ENCODE data around the gene GRIK2. TPM values are rescaled to one million over a fixed set of nuclear protein-coding genes. Genes with fewer than 3 reads are reported as not detected.

GRIK2 gene
- total and polyA plus RNA-seq, 8 donors: 0.61 to 3.5 (median 2.4) TPM

DNA sequence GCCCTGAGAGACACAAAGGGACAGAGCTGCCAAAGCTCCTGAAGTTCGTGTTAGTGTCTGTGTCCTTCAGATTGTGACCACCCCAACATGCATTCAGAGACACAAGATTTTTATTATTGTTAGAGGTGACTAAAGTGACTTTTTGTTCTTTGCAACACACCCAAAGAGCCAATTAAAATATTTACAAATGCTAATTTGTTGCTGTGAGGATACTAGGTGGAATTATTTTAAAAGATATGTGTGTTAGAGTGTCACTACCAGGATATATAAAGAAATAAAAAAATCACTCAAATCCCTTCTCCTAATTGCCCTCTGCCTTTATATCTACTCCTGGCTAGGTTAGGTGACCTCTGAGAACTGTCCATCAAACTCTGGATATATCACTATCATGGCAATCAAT lies 160.7 kb downstream of the GRIK2 start:
- Histone ChIP-seq H3K27ac (no peak overlapping the region), H3K36me3 (no peaks in the 10 kb centered on the region), H3K4me3 (no peak overlapping the region), H3K9me3 (no peaks in the 10 kb centered on the region), H3K27me3 (no peaks in the 10 kb centered on the region), H3K4me1 (no peaks in the 10 kb centered on the region)
- TF ChIP-seq, protein P1, sequence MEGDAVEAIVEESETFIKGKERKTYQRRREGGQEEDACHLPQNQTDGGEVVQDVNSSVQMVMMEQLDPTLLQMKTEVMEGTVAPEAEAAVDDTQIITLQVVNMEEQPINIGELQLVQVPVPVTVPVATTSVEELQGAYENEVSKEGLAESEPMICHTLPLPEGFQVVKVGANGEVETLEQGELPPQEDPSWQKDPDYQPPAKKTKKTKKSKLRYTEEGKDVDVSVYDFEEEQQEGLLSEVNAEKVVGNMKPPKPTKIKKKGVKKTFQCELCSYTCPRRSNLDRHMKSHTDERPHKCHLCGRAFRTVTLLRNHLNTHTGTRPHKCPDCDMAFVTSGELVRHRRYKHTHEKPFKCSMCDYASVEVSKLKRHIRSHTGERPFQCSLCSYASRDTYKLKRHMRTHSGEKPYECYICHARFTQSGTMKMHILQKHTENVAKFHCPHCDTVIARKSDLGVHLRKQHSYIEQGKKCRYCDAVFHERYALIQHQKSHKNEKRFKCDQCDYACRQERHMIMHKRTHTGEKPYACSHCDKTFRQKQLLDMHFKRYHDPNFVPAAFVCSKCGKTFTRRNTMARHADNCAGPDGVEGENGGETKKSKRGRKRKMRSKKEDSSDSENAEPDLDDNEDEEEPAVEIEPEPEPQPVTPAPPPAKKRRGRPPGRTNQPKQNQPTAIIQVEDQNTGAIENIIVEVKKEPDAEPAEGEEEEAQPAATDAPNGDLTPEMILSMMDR (IDR thresholded peaks at IDR 0.05): no peak
- DNase-seq: no peak
- 42 to 46% methylated on average over 1 of the region's 1 CpG for WGBS, 2 donors
- intact Hi-C loops (cut with DNase I): no loop called here
- no peak for FAIRE-seq
- no peak for ATAC-seq

DNA sequence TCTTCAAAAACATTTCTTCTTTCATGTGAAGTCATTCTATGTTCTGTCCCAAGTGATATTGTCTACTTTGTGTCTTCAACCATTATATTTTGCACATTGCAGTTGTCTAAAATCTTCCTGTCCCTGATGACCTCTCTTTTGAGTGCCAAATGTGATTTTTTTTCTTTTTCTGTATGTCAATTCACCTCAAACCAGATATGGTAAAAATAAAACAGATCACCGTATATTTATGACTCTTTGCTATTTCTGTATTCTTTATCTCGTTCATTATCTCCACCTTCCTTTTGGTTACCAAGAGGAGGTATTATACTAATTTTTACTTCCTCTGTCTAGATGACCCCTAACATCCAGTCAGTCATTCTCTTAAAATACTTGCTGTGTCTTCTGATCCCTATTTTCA lies 165.2 kb downstream of the GRIK2 start:
- Histone ChIP-seq H3K4me1 (no peaks in the 10 kb centered on the region), H3K27ac (no peak overlapping the region), H3K27me3 (no peaks in the 10 kb centered on the region), H3K9me3 (no peaks in the 10 kb centered on the region), H3K4me3 (no peak overlapping the region), H3K36me3 (no peaks in the 10 kb centered on the region)
- intact Hi-C loops (cut with DNase I): no loop called here
- TF ChIP-seq, protein P1 (IDR thresholded peaks at IDR 0.05): no peak
- DNase-seq: no peak
- FAIRE-seq: no peak
- no peak for ATAC-seq
- WGBS, 2 donors: 62 to 63% methylated on average over 2 of the region's 2 CpGs

DNA sequence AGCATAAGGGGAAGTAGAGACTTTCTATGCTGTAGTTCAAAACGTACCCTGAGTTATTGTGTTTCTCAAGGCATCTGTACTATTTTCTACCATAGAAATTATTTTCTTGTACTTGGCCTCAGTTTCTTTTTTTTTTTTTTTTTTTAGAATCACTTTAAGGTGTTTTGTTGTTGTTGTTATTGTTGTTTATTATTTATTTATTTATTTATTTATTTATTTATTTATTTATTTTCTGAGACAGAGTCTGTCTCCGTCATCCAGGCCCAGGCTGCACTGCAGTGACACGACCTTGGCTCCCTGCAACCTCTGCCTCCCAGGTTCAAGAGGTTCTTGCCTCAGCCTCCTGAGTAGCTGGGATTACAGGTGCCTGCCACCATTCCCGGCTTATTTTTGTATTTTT lies 179.1 kb downstream of the GRIK2 start:
- 72 to 74% methylated on average over 4 of the region's 4 CpGs for WGBS, 2 donors
- FAIRE-seq: no peak
- no peak for ATAC-seq

DNA sequence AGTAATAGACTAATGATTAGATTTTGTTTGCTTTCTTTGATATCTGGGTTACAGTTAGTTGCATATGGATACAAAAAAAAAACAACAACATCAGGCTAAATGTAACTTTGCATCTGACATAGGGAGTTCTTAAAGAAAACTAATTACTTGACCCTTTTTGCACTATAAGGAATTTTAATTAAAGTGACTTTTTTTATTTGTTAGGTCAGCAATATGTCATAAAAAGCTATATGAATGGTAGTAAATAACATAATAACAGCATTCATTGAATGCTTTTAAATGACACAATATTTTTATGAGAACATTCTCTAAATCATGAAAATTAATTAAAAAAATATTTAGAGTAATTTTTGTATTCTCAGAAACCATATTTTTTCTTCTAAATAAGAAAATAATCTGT lies 183.6 kb downstream of the GRIK2 start:
- Histone ChIP-seq H3K27me3 (no peaks in the 10 kb centered on the region), H3K4me1 (no peaks in the 10 kb centered on the region), H3K36me3 (no peaks in the 10 kb centered on the region), H3K27ac (no peak overlapping the region), H3K9me3 (no peaks in the 10 kb centered on the region), H3K4me3 (no peak overlapping the region)
- TF ChIP-seq, protein P1 (IDR thresholded peaks at IDR 0.05): no peak
- DNase-seq: no peak
- no peak for FAIRE-seq
- intact Hi-C loops (cut with DNase I): no loop called here
- no peak for ATAC-seq

More for the DNA sequence above, 179.1 kb downstream of the GRIK2 start:
- intact Hi-C loops (cut with DNase I): no loop called here
- H3K27ac ChIP-seq: no peak overlapping the region
- DNase-seq: no peak
- TF ChIP-seq, protein P1 (IDR thresholded peaks at IDR 0.05): no peak
- no peaks in the 10 kb centered on the region for H3K9me3 ChIP-seq
- no peak overlapping the region for H3K4me3 ChIP-seq
- H3K36me3 ChIP-seq: no peaks in the 10 kb centered on the region
- no peaks in the 10 kb centered on the region for H3K4me1 ChIP-seq
- no peaks in the 10 kb centered on the region for H3K27me3 ChIP-seq

DNA sequence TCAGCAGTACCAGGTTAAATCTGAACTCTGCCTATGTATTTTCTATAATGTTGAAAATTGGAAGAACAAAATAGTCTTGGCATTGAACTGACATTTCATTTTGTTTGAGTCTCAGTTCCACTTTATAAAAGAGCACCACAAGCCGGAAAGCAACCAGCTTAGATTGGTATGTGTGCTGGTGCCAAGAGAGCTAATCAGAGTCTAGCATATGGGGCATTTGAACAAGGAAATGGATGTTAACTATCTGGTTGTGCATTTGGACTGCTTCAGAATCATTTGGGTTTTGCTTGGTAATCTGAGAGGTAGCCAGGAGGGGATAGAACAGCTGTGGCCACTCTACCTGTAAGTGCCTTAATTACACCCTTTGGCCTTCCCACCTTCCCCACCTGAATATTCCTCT lies 184.8 kb downstream of the GRIK2 start:
- no peak for FAIRE-seq
- no peaks in the 10 kb centered on the region for H3K27me3 ChIP-seq
- no peaks in the 10 kb centered on the region for H3K9me3 ChIP-seq
- no peak overlapping the region for H3K4me3 ChIP-seq
- 65 to 72% methylated on average over 1 of the region's 1 CpG for WGBS, 2 donors
- no peaks in the 10 kb centered on the region for H3K4me1 ChIP-seq
- no peak for ATAC-seq
- intact Hi-C loops (cut with DNase I): no loop called here
- no peak for DNase-seq
- TF ChIP-seq, protein P1 (IDR thresholded peaks at IDR 0.05): no peak
- H3K36me3 ChIP-seq: no peaks in the 10 kb centered on the region
- H3K27ac ChIP-seq: no peak overlapping the region

Data from pancreas (tissue), 10 donors.